NCI-H69 (cell line): ENCODE measurements around the gene TTC28.

Source experiments
- DNase-seq: peaks from one replicate; lab custom pipeline; 2025; lab: John Stamatoyannopoulos, UW

The TTC28 gene

DNA sequence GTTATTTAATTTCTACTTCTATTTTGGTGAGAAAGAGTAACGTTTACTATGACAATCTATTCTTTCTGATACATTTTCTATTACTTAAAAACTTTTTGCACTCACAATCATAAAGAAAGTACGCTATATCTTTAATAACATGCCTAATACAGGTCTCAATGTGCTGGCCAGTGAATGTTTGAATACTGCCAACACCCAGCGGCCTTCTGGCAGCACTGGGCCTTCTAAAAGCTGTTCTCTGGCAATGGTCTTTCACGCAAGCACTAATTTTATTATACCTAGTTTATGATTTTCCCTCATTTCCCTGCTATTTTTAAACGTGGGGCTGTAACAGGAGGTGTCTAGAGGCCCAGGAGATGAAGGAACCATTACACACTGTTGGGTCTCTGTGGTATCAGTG is 410.8 kb downstream of the TTC28 start:
- no peak for DNase-seq

DNA sequence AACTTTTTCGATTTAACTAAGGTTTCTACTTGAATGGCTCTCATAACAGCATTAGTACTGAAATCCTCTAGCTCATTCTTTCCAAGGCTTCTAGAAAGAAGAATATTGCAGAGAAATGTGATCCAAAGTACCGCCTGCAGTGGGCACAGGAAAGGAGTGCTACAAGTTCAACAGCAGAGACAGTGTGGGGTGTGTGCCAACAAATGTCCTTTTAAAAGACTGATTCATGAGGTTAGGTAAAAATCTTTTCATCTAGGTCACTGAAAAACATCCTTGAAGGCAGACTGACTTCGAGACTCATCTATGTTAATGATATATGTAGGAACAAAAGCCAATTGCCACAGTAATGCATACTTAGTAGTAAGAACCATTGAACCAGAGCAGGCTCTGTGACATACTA is 411.5 kb downstream of the TTC28 start:
- peak; percentile 15 for DNase-seq

DNA sequence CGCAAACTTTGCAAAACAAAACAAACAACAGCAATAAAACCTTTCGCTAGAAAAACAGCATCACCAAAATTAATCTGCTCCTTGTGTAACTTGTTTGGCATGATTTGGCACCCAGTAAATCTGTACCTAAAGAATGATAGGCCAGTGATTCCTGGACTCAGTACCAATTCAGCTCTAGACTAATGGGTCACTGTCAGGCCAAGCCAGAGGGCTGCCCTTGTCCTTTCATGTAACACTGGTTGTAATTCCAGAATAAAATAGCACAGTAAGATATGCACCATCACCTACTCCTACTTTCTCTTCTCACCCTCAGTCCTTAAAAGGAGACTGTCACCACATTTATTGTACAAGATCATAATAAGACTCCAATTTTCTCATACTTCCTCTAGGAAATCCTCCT is 419.0 kb downstream of the TTC28 start:
- DNase-seq: no peak

DNA sequence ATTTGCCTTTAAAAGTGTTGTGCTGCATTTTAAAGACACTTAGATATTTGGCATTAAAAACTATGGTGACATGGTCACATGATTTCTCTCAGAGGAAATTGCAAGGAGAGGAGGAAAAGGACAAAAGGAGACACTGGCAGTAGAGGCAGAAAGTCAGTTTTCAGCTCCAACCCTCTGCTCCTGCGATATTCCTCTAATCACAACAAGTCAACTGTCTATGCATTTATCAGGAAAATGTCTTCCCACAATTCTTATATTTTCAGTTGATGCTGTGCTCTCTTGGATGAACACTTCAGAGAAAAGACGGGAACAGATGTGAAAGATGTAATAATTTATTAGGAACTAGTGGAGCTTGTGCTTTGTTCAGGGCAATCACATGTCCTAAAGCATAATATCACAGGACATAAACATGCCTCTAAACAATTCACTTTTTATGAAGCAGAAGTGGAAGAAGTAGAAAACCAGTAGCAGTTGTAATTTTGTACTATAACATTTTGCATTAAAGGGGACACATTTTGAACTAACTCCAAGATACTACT is 419.8 kb downstream of the TTC28 start:
- DNase-seq: no peak

DNA sequence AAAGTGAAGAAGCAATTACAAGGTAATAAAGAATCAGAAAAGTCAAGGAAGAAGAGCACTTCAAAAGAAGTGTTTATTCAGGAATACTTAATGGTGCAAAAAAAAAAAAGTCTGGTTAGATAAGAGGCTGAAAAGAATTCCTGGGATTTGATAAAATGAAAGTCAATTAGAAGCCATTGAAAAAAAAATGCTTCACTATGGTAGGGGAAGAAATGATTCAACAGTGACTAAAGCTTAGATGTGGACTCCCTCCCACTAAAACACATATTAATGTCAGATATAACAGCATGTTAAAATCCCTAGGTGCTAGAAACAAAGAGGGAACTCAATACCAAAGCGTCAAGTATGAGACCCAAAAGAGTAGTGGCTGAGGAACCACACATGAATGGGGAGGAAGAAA is 425.2 kb downstream of the TTC28 start:
- DNase-seq: no peak

DNA sequence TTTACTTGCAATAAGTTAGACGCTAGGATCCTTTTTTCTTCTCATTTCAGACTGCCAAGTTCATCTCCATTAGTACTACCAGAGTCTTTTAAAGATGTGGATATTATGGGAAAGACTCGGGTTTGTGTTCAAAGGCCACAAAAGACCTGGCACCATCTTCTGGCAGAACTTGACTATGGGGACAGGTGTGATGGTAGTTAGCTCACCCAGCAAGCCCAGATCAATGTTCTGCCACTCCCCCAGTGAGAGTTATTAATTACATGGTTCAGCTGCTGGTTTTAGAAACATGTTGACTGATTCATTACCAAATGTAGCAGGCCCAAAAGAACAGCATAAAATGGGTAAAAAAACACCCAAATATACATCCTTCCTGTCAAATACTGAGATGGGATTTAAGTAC is 427.1 kb downstream of the TTC28 start:
- DNase-seq: peak; percentile 82

DNA sequence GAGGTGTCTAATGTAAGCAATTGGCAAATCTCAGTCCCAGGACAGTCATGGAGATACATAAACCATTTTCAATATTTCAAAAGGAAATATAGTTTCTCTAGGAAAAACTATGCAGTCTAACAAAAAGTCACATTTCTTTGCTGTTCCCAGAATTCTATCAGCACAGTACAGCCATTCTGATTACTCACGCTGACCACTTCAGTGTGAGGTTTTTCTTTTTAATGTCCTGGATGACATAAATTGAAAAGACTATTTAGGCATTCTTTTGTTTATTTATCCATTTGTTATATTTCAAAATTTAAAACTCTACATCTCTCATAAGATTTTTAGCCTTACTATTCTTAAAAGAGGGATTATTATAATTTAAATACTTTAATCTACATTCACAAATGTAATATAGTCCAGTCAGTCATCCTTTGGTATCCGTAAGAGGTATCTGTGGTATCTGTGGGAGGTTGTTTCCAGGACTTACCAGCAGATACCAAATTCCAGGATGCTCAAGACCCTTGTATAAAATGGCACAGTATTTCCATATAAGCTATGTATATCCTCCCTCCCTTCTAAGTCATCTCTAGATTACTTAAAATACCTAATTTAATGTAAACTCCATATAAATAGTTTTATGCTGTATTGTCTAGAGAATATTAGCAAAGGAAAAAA is 429.5 kb downstream of the TTC28 start:
- no peak for DNase-seq

DNA sequence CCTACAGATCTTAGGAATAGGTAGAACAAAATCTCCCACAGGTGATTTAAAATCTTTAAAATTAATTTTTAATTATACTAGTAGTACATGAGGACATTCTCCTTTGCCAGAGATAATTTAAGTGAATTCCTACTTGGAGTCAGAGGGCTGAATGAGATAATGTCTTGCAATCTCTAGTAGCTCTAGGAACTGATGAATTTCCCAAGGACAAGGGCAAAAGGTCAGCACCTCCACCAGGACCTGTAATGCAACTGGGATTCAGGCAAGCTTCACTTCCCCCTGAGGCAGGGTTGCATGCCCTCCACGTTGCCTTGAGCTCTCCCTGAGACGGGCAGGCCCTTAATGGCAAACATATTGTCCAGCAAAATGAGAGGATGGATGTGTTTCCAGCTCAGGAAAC is 430.2 kb downstream of the TTC28 start:
- peak; percentile 15 for DNase-seq

DNA sequence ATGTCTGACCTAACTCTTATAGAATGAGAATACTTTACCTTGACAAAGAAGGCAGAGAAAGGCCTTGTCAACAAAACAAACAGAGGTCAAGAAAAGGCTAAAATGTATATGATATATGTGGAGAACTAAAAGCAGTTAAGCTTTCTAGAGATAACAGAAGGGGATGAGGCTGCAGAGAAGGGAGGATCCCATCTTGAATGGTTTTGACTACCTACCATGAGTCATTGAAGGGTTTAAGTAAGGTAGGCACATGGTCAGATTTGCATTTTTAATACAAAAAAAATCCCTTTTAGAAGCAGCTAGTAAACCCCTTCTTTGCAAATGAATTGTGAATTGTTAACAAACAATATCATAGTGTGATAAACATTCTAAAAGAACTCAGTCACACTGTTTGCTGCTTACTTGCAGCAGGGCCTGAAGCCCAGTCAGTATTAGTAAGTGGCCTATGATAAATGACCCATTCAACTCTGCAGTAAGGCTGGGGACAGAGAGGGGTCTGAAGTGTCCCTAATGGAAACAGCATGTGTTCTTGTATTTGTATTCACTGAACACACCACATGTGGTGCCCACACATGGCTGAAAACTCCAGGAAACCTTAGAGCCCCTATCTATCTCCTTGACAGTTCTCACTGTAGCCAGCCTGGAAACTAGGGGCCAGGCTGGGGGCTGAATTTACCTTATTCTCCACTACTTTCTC is 431.8 kb downstream of the TTC28 start:
- peak; percentile 93 for DNase-seq

DNA sequence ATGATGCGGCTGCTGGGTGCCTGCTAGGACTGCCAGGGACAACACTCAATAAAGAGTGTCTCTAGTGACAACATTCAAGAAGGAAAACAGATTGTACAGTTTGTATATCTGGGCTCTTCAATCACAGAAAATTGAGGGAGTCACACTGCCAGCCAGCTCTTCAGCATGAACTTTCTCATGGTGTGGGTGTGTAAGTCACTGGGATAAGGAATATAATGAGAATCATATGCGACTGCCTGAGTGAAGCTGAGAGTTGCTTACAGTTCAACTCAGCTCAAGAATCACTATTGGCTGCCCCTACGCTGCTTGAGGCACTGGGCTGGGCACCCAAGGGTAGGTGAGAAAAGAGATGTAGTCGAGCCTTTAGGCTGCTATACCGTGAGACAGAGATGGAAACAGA is 432.5 kb downstream of the TTC28 start:
- no peak for DNase-seq

DNA sequence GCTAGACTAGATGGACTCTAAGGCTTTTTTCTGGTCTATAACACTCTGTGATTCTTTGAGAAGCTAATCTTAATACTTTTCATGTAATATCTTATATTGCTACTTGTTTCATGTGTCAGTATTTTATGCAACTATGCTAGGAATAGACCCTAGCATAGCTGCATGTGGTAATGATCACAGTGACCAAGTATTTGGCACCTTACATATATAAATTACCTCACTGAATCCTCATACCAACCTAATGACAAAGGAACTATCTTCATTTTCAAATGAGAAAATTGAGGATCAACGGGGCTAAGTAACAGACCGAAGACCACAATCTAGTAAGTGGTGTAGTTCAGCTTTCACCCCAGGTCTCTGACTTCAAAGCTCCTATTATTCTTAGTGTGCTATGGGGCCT is 433.2 kb downstream of the TTC28 start:
- DNase-seq: no peak

DNA sequence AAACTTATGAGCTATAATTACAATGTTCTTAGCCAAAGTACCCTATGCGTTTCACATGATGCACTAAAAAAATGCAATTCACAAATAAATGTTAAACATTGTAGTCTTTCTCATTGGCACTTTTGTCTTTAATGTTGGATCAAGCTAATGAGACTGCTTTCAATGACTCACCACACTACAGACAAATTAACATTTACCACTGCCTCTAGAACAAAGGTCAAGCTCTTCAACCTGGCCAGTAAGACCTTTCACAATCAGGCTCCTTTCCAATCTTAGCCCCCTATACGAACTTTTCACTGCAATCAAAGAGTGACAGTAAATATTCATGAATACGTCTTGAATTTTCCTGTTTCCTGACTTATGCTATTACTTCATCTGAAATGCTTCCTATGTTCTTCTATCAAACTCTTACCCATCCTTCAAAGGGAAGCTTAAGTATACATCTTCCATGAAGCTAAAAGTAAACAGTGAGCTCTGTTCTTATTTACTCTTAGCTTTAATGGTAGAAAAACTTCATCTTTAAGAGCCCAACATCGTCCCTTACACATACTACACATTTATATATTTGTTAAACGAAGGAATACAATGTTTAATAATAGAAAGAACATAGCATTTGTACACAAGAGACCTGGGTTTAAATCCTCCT is 433.9 kb downstream of the TTC28 start:
- DNase-seq: peak; percentile 32

DNA sequence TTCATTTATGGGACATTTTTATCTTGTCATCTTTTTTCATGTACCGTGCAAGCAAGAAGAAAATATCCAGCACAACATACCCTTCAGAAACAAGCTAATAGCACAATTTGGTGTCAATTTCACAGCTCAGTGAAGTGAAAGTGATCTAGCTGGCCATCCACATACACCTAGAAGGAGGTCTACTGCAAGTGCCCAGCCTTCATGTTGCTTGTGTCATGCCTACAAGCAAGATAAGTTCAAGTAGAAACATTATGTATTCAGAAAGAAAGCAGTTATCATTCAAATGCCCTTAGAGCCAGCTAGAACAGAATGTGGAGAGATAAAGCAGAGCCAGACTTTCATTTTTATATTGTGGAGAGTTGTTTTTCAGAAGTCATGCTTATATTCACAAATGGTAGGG is 434.9 kb downstream of the TTC28 start:
- DNase-seq: peak; percentile 19

DNA sequence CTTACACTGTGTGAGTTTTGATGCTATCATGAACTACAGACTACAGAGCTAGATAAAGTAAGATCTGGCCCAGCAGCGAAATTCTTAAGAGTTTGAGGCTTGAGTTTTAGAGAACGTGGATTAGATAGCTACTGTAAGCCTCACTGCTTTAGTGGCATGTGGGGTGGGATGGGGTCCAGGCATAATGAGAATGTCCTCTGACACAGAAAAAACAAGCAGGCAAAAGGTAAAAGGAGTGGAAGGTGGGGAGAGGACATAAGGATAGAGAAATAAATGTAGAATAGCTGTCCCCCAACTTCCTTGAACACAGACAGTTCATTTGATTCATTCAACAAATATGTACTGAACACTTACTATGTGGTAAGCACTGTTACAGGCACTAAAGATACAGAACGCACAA is 436.1 kb downstream of the TTC28 start:
- no peak for DNase-seq

DNA sequence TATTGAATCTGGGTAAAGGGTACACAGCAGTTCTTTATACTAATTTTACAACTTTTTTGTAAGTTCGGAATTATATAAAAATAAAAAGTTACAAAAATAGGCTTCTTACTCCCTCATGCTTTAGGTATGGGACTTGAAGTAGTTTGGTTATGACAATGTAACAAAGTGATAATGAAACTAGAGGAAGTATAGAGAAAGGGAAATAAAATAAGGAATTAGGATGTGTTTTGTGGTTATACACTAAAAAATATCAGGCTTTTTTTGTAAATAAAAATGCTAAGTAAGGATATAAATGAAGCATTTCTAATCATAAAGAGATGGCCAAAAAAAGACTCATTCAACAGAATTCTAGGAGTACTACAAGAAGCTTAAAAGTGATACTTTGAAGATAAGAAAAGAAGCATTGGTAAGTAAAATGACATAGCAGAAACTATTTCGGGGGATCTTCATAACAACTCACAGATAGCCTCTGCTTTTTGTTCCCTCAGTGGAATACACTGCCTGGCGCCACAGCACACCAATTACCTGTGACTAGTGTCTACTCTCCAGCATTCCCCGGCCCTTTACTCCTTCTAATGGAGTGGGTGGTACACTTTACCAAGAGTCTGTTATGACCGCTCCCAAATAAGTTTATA is 437.9 kb downstream of the TTC28 start:
- DNase-seq: peak; percentile 67

DNA sequence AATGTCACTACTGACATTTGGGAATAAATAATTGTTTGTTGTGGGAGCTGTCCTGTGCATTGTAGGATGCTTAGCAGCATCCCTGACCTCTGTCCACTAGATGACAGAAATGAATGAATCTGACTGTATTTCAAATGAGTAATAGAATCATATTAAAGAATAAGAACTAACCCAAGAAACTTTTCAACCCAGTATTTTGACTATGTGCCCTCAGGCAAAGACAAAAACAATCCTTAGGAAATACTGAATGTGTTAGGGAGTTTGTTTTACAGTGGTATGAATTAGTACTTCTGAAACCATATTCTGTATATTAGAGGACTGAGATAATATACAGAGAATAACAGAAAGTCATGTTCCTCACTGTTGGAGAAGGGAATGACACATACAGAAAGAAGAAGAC is 439.7 kb downstream of the TTC28 start:
- no peak for DNase-seq

DNA sequence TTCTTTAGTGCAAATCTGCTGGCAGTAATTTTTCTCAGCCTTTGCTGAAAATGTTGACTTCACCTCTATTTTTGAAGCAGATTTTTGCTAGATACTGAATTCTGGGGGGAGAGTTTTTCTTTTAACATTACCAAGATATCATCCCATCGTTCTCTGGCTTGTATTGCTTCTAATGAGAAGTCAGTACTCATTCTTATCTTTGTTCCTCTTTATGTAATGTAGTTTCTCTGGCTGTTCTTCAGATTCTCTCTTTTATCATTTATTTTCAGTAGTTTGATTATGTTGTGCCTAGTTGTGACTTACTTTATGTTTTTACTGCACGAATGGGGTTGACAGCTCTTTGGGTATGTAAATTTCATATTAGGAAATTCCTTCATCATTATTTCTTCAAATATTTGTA is 441.9 kb downstream of the TTC28 start:
- DNase-seq: no peak

DNA sequence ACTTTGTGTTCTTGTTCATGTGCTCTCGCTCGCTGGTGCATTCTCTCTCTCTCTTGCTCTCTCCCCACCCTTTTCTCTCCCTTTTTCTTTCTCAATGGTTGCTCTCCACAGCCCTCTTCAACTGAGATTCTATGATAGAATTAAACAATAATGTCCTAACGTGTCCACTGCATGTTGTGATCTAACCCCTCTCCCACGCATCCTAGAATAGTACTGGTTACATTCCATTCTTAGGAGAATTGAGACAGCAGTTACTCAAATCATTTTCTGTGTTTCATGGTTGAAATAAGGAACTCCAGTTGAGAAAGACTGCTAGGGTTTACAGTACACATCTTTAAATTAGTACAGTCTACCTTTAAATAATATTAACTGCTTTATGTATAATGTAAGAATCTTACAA is 442.5 kb downstream of the TTC28 start:
- DNase-seq: no peak

DNA sequence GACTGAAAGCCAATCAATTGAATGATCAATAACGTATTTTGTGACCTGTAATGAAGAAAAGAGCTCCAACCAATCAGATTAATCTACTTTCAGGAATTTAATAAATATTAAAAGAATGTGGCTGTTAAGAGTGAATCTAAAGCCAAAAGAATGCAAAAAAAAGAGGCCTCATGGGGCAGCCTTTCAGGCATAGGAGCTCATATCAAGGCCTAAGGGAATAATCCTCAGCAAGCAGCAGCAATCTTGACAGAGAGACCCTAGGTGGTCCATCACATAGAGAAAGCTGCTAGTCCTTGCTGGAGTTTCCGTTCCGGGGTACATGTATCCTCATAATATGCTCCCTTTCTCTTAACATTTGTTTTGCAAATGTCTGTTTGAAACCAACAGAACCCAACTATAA is 447.4 kb downstream of the TTC28 start:
- DNase-seq: no peak

DNA sequence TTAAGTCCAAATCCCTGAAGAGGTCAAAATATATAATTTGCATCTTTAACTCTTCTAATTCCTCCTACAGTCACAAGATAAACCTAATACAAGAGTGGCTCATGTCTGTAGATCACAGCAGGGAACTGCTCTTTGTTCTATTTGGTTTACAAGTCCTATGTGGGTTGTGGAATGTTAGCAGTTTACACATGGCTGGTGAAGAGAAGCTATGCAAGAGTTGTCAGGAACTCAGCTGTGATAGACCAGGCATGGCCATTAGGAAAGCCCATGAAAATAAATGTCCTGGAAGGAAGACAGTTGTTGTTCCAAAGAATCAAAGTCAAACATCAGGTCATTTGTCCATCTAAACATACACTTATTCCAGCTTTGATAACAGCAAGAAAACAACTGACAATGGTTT is 448.2 kb downstream of the TTC28 start:
- DNase-seq: peak; percentile 66

DNA sequence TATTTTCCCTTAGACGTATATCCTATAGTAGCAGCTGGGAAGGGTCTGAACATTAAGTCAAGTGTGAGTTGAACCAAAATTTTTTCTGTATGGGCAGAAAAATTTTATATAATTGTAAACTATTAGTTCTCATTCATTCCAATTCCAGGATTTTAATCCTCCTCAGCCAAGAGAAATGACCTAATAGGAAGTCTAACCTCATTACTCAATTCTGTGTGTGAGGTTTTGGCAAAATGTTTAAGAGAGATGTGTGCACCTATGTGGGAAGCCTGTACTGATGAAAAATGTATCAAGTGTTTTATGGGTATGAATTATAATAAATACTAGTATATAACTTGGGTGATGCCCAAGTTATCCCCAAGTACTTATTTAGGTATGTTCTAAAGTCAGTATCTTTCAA is 449.0 kb downstream of the TTC28 start:
- DNase-seq: no peak

DNA sequence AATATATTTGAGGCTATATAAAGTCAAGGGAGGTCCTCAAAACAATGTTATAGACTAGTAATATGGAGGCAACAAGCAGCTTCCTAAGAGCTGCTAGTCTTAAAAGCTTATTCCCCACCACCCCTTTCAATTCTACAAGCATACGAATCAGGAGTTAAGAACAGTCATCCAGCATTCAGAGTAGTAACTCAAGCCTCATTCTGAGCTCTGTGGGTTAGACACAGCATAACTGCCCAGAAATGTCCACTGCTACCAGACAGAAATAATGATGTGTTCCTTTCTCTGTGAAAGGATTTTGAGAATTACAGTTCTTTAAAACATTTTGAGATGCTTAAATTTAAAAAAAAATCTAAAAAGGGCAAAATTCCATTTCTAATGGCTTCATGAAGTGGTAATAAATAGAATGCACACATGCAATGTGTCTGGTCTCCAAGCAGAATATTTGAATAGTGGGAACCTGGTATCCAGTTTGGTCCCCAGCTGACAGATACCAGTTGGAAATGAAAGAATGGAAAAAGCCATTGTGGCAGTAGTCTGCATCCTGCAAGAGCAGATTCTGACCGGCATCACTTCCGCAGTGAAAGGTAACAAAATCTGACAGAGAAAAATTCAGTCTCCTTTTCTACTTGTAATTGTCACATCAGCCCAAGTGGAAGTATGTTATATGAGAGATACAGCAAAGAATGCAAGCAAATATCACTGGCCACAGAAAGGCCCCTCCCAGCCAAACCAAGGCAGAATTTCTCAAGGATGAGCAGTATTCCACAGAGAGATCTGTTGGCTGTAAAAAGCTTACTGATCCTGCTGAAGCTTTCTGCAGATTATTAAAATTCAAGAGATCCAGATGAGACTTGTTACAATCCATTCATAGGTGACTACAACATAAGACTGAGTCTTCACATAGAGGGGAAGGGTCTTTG is 449.8 kb downstream of the TTC28 start:
- no peak for DNase-seq
